B cell (primary cell): ENCODE measurements around the gene B4GALT1. TPM values are rescaled to one million over a fixed set of nuclear protein-coding genes. Genes with fewer than 3 reads are reported as not detected.

Experiments
- ATAC-seq: fragments of 200-7000 bp; cut with Tn5 transposase; one replicate; pipeline ENCODE4 v1.10.0; 2021; ENCODE audit warnings: low read depth, mild to moderate bottlenecking, moderate number of reproducible peaks, moderate library complexity
- CTCF ChIA-PET: fragments of 350-600 bp; sonication (Branson Sonifier 250); formaldehyde crosslinking; loops from one replicate; lab custom pipeline; 2021; ENCODE audit warnings: antibody characterized with exemption, inconsistent platforms; lab: Charles Lee
- POLR2A ChIA-PET: fragments of 350-600 bp; sonication (Branson Sonifier 250); formaldehyde crosslinking; loops from one replicate; lab custom pipeline; 2021; ENCODE audit warnings: antibody characterized with exemption; lab: Charles Lee
- DNase-seq: peaks from one replicate; pipeline ENCODE4 v3.0.0; 2013
- H2AFZ ChIP-seq: 2 replicates; pipeline ENCODE4 v1.6.1; 2012; ENCODE audit warnings: mild to moderate bottlenecking, low read depth, low read length; ENCODE audit not compliant: insufficient read depth, poor library complexity, severe bottlenecking
- H3K27ac ChIP-seq, 2 donors: 1 replicate in 1 of 2; 2 replicates in 1 of 2; pipeline ENCODE4 v1.5.1; 2012 to 2013; ENCODE audit warnings: low read length in 2 of 2, mild to moderate bottlenecking in 2 of 2, moderate library complexity in 1 of 2
- H3K27me3 ChIP-seq, 4 experiments: fragments of 200-600 bp in 1 of 4; sonication (generic) in 1 of 4; replicated peaks in 1 of 4; 1 replicate in 2 of 4; 2 replicates in 2 of 4; pipeline versions ENCODE4 v1.6.1 to v1.7.0; 2013 to 2016; ENCODE audit warnings: low read length in 3 of 4, mild to moderate bottlenecking in 2 of 4, mixed read lengths in 1 of 4, moderate library complexity in 1 of 4; ENCODE audit not compliant: insufficient read depth in 4 of 4, control insufficient read depth in 3 of 4; ENCODE audit errors: control extremely low read depth in 1 of 4
- H3K36me3 ChIP-seq, 2 experiments: replicated peaks in 1 of 2; 1 replicate in 1 of 2; 2 replicates in 1 of 2; pipeline versions ENCODE4 v1.6.1 to v1.7.1; 2013; ENCODE audit warnings: low read length in 1 of 2; ENCODE audit not compliant: insufficient read depth in 2 of 2, control insufficient read depth in 1 of 2; ENCODE audit errors: control extremely low read depth in 1 of 2, extremely low read depth in 1 of 2
- H3K4me1 ChIP-seq, 2 donors: fragments of 200-600 bp in 1 of 2; sonication (generic) in 1 of 2; 1 replicate in 1 of 2; 2 replicates in 1 of 2; pipeline versions ENCODE4 v1.5.1 to v1.6.1; 2013 to 2017; ENCODE audit warnings: low read length in 2 of 2; ENCODE audit not compliant: control insufficient read depth in 2 of 2, insufficient read depth in 2 of 2
- H3K4me2 ChIP-seq: replicated peaks from 2 replicates; pipeline ENCODE3; 2012; ENCODE audit warnings: mild to moderate bottlenecking, low read depth, low read length; ENCODE audit not compliant: poor library complexity, severe bottlenecking
- H3K4me3 ChIP-seq, 5 experiments: fragments of 200-600 bp in 1 of 5; sonication (generic) in 1 of 5; 1 replicate in 3 of 5; 2 replicates in 2 of 5; pipeline versions ENCODE4 v1.5.1 to v1.7.0; 2011 to 2016; ENCODE audit warnings: low read length in 4 of 5, mild to moderate bottlenecking in 4 of 5, low read depth in 2 of 5, control low read depth in 1 of 5, moderate library complexity in 1 of 5; ENCODE audit not compliant: insufficient read depth in 1 of 5; ENCODE audit errors: control extremely low read depth in 1 of 5, extremely low read depth in 1 of 5
- H3K79me2 ChIP-seq: fragments of 200-600 bp; sonication (generic); one replicate; pipeline ENCODE4 v1.6.0; 2016; ENCODE audit warnings: low read length; ENCODE audit not compliant: control insufficient read depth, insufficient read depth
- H3K9ac ChIP-seq: fragments of 200-600 bp; sonication (generic); 2 replicates; pipeline ENCODE4 v1.6.1; 2017; ENCODE audit warnings: mild to moderate bottlenecking, low read length, moderate library complexity
- H3K9me3 ChIP-seq, 3 donors: one replicate each; pipeline versions ENCODE4 v1.6.1 to v1.7.1; 2013; ENCODE audit warnings: low read length in 2 of 3; ENCODE audit not compliant: control insufficient read depth in 2 of 3, insufficient read depth in 1 of 3; ENCODE audit errors: control extremely low read depth in 1 of 3
- H4K20me1 ChIP-seq: 2 replicates; pipeline ENCODE4 v1.6.0; 2012; ENCODE audit warnings: mild to moderate bottlenecking, low read length; ENCODE audit not compliant: insufficient read depth, control insufficient read depth, poor library complexity, severe bottlenecking
- H3K27ac Mint-ChIP-seq: one replicate; pipeline ENCODE4 v1.8.0; 2021; ENCODE audit warnings: mixed read lengths
- H3K27me3 Mint-ChIP-seq: one replicate; pipeline ENCODE4 v1.8.0; 2021; ENCODE audit warnings: mixed read lengths
- H3K4me1 Mint-ChIP-seq: one replicate; pipeline ENCODE4 v1.8.0; 2021; ENCODE audit warnings: mixed read lengths
- H3K4me3 Mint-ChIP-seq: one replicate; pipeline ENCODE4 v1.8.0; 2021; ENCODE audit warnings: mixed read lengths
- H3K9me3 Mint-ChIP-seq: one replicate; pipeline ENCODE4 v1.8.0; 2022; ENCODE audit warnings: mixed read lengths; ENCODE audit not compliant: insufficient read depth
- CTCF ChIP-seq: fragments of 200-600 bp; IDR thresholded peaks from one replicate; pipeline ENCODE4 v1.8.0; 2022; ENCODE audit warnings: antibody characterized with exemption, mild to moderate bottlenecking
- EZH2 ChIP-seq: IDR thresholded peaks from 2 replicates; pipeline ENCODE4 v1.6.1; 2012; ENCODE audit warnings: borderline replicate concordance, low read depth, mild to moderate bottlenecking, moderate library complexity, low read length; ENCODE audit not compliant: insufficient read depth, poor library complexity, severe bottlenecking
- WGBS: methylation state at CpG from one replicate; pipeline ENCODE4 v1.1.5; 2013; ENCODE audit warnings: missing lambda C conversion rate; ENCODE audit not compliant: insufficient coverage; 5-methylcytosine and 5-hydroxymethylcytosine counted together
- intact Hi-C: fragments of 100-400 bp; cut with micrococcal nuclease; formaldehyde crosslinking; loops from one replicate; pipeline ENCODE4 v1.10.0; 2022
- polyA plus RNA-seq: library from polyadenylated mRNA; depleted of rRNA; stranded (reverse); fragments of >200 nt; gene quantifications from 2 replicates; pipeline ENCODE4 v1.2.3, GENCODE V29; 2012
- total RNA-seq, 2 donors: library from RNA; stranded (reverse); fragments of 120-200 nt in 1 of 2; gene quantifications; 1 replicate in 1 of 2; 2 replicates in 1 of 2; pipeline versions ENCODE4 v1.2.3 to v1.2.4, GENCODE V29; 2013 to 2022

B4GALT1 gene
- total and polyA plus RNA-seq, 2 donors (not counting 1 experiment from before 2014, with no cell fraction given) = 49.2 to 201 TPM

- Histone ChIP-seq H3K27ac (peak overlapping the region; percentile 93 to 94), H3K27me3 (no peaks in the 10 kb centered on the region), H3K4me2 (peak overlapping the region; percentile 64), H3K4me3 (peak overlapping the region in 2 of 5 experiments; percentile 2 to 27), H3K4me1 (peaks cover 70 to 81% of the 10 kb centered on the region in 2 donors), H3K9me3 (no peaks in the 10 kb centered on the region), H3K9ac (peak overlapping the region; percentile 31), H3K36me3 (peaks cover 1 to 61% of the 10 kb centered on the region in 2 experiments), H2AFZ (no peak overlapping the region), H4K20me1 (no peaks in the 10 kb centered on the region), H3K79me2 (peaks cover 92% of the 10 kb centered on the region)
- H3K4me3 Mint-ChIP-seq = peak overlapping the region; percentile 80
- ChIA-PET CTCF (interaction anchor here (0.9 to 5.3 kb wide), 12 partner anchors 11 to 101 kb away, joined by 3 to 47 read pairs (median 16); partner anchors contain the start of gene B4GALT1), POLR2A (interaction anchor here (0.7 to 4.6 kb wide), 12 partner anchors 10 to 100 kb away, joined by 3 to 44 read pairs (median 4); partner anchors contain the start of gene B4GALT1)
- no peaks in the 10 kb centered on the region for H3K27me3 Mint-ChIP-seq
- peak overlapping the region; percentile 88 for H3K27ac Mint-ChIP-seq
- no peaks in the 10 kb centered on the region for H3K9me3 Mint-ChIP-seq
- peaks cover 88% of the 10 kb centered on the region for H3K4me1 Mint-ChIP-seq
- DNase-seq (peak; percentile 42), ATAC-seq (no peak)
- TF ChIP-seq EZH2 (no peak), CTCF (no peak)
- intact Hi-C loops = loop anchor here (2.0 kb wide), 4 partner anchors 17 to 77 kb away; no protein-coding TSS in a partner anchor
- WGBS = 0% methylated on average over 1 of the region's 3 CpGs
These were observed 41.7 kb downstream of the B4GALT1 start for GRCh38 chr9:33125461-33125860.

GRCh38 chr9:33124751-33125381 is 42.3 kb downstream of the B4GALT1 start:
- H3K4me1 ChIP-seq = peaks cover 65 to 80% of the 10 kb centered on the region in 2 donors
- peak overlapping the region; percentile 64 for H3K4me2 ChIP-seq
- DNase-seq (peak; percentile 90), ATAC-seq (peak; percentile 70)
- intact Hi-C loops = loop anchor here (1.0 to 2.0 kb wide), 5 partner anchors 18 to 100 kb away; no protein-coding TSS in a partner anchor
- H3K27me3 ChIP-seq = no peaks in the 10 kb centered on the region
- peak overlapping the region in 1 of 5 experiments; percentile 27 for H3K4me3 ChIP-seq
- H3K36me3 ChIP-seq = peaks cover 4 to 61% of the 10 kb centered on the region in 2 experiments
- no peaks in the 10 kb centered on the region for H3K27me3 Mint-ChIP-seq
- 55% methylated on average over 8 of the region's 9 CpGs for WGBS
- H3K9me3 Mint-ChIP-seq = no peaks in the 10 kb centered on the region
- peak overlapping the region; percentile 80 for H3K4me3 Mint-ChIP-seq
- CTCF ChIA-PET = interaction anchor here (0.8 to 5.3 kb wide), 14 partner anchors 11 to 101 kb away, joined by 3 to 47 read pairs (median 10); partner anchors contain the start of gene B4GALT1
- H3K9me3 ChIP-seq = no peaks in the 10 kb centered on the region
- H3K9ac ChIP-seq = peak overlapping the region; percentile 31
- TF ChIP-seq EZH2 = no peak
- peak; percentile 21 for TF ChIP-seq CTCF
- H3K27ac ChIP-seq = peak overlapping the region; percentile 93 to 94
- peaks cover 94% of the 10 kb centered on the region for H3K79me2 ChIP-seq
- H3K27ac Mint-ChIP-seq = peak overlapping the region; percentile 88
- POLR2A ChIA-PET = interaction anchor here (0.7 to 4.6 kb wide), 7 partner anchors 18 to 100 kb away, joined by 3 to 44 read pairs (median 4); partner anchors contain the start of gene B4GALT1
- H2AFZ ChIP-seq = no peak overlapping the region
- peaks cover 86% of the 10 kb centered on the region for H3K4me1 Mint-ChIP-seq
- no peaks in the 10 kb centered on the region for H4K20me1 ChIP-seq
